MV-4-11 (cell line): ENCODE data around the gene SDS.

ENCODE experiments used
- DNase-seq: peaks from one replicate; lab custom pipeline; 2025; lab: John Stamatoyannopoulos, UW

SDS gene

DNA sequence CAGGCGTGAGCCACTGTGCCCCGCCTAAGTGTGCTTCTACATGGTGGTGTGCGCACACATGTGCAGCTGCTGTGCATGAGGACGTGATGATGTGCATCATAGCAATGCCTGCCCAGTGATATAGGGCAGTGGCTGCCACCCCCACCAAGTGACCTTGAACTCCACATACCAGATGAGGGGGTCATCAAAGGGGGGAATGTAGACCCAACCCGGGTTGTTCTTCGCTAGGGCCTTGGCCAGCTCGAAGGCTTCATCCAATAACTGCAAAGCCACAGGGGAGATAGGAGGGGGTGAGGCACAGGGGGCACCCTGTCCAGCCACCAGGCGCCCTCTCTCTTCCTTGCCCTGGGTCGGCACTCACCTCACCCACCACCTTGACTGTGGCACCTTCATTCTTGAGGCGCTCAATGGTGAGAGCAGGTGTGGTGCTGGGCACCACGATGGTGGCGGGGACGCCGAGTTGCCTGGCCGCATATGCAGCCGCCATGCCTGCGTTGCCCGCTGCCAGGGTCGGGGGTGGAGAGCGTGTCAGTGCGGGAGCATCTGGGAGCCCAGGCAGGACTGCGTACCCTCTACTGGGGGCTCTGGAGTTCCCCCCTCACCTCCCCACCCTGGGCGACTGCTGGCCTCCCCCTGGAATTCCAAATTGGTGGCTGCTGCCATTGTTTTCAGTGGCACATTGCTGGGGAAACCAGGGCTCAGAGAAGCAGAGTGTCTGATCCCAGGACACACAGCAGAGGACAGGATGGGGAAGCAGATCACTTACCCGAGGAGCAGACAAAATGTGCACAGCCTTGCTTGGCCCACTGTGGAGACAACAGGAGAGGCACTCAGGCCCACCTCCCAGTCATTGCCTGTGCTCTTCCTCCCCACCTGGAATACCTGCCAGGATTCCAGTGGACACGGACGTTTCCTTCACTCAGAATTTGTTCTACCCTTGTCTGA lies 5.1 kb downstream of the SDS start:
- DNase-seq, result no peak

DNA sequence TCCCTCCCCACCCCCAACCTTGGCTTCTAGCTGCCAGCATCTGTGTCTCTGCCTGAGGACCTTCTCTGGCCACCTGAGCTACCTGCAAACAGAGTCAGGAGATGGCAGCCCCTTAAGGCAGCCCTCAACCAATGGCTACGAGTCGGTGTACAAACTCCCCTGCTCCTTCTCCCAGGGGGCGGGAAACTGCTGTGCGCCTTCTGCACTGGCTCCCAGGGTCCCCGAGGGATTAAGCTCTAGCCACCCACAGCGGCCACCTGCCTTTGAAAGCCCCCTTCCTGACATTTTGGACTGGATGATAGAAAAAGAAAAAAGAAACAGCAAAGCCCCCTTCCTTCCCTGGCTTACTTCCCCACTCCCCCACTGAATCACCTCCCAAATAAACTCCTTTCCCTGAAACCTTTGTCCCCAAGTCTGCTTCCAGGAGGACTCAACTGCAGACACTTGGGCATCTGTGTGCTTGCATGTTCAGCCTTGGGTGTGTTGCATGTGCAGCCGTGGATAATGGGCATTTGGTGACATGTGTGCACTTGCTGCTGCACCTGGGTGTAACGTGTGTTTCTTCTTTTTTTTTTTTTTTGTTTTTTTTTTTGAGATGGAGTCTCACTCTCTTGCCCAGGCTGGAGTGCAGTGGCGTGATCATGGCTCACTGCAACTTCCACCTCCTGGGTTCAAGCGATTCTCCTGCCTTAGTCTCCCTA lies 6.0 kb downstream of the SDS start:
- no peak for DNase-seq

DNA sequence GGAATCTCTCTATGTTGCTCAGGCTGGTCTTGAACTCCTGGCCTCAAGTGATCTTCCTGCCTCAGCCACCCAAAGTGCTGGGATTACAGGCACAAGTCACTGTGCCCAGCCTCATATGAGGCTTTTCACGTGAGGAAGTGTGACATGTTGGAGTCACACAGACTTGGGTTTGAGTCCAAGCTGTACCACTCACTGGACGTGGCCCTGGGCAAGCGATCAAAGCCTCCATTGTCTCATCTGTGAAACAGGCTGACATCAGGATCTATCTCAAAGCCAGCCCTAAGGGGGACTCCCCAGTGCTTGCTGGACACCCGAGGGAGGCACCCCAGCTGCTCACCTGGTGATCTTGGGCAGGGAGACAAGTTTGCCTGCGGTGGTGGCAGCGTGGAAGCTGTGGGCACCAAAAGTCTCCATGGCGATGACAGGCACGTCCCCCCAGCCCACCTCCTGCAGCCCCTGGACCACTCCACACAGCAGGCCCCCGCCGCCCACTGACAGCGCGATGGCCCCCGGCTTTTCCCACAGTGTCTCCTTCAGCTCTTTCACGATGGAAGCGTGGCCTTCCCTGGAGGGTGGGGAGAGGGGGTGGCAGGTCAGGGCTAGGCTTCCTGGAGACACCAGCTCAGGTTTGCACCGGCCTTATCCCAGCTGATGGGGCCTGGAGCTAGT lies 6.7 kb downstream of the SDS start:
- DNase-seq, result no peak

DNA sequence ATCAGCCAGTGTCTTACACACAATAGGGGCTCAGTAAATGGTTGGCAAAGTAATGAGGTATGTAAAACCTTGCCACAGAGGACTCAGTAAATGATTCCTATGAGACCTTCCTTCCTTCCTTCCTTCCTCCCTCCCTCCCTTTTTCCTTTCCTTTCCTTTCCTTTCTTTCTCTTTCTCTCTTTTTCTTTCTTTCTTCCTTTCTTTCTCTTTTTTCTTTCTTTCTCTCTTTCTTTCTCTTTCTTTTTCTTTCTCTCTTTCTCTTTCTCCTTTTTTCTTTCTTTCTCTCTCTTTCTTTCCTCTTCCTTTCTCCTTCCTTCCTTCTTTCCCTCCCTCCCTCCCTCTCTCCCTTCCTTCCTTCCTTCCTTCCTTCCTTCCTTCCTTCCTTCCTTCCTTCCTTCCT lies 7.5 kb downstream of the SDS start:
- DNase-seq, result no peak

DNA sequence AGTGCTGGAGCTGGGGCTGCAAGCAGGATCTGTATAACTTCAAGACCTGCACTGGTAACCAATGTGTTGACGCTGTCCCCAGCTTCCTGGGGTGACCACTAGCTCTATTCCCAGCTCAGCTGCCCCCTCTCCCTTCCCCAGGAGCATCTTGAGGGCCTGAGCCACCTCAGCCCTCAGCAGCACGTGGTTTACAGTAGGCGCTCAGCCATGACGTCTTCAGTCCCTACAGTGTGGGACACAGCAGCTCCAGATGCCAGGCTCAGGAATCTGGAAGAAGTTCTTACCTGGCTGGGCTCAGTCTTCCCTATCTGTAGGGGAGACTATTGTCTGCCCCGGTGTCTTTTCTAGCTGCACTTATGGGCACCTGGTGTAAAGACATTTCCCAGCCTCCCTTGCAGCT lies 8.6 kb downstream of the SDS start:
- no peak for DNase-seq

DNA sequence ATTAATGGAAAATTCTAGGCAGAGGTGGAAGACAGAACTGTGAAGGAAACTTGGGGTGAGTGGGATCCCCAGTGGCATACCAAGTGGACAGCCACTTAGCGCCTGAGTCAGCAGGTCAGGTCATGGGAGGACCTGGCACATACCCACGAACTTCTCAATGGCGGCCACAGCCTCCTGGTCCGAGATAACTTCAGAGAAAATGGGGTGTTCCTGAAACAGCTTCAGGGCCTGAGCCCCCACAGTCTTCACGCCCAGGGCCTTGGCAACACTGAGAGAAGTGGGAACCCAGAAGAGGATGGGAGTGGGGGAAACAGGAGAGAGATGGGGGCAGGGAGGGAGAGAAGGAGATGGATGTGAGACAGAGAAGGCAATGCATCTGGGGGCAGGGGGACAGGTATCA lies 9.9 kb downstream of the SDS start:
- no peak for DNase-seq

DNA sequence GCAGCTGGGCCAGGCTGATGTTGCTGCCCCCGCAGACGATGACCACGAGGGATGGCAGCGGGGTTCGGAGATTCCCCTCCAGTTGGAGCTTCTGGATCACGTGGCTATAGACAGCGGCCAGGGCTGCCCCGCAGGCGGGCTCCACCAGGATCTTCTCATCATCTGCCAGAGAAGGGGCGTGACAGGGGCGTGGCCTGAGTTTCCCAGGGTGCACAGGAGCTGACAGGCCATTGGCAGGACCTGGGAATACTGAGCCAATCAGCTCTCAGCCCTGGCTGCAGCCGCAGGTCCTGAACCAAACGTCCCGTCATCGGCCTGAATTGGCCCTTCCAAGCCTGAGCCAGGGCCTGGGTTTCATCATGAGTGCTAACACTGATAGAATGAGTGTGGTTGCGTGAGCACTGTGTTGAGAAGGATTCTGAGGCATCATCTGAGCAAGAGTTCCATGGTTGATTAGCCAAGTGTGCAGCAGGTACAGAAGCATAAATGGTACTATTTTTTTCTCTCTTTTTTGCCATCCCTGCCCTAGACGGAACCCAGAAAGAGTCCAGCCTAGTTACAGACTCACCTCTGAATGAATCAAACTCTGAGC lies 10.6 kb downstream of the SDS start:
- no peak for DNase-seq

DNA sequence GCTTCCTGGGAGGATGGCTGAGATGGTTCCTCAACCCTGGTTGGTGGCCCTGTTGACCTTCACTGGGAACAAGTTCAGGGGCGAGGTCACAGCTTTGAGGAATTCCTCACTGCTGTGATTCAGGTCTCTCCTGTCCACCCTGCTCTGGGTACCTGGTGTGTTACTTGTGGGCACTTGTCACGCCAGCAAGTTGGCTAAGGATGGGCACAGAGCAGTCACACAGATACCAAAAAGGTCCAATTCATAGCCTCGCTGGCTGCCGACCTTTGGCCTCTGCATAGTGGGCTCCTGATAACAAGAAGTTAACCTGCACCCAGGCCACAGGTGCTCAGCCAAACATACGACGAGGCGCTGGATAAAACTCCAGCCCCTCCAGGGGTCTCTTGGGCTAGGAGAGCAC lies 11.2 kb downstream of the SDS start:
- DNase-seq, result no peak

DNA sequence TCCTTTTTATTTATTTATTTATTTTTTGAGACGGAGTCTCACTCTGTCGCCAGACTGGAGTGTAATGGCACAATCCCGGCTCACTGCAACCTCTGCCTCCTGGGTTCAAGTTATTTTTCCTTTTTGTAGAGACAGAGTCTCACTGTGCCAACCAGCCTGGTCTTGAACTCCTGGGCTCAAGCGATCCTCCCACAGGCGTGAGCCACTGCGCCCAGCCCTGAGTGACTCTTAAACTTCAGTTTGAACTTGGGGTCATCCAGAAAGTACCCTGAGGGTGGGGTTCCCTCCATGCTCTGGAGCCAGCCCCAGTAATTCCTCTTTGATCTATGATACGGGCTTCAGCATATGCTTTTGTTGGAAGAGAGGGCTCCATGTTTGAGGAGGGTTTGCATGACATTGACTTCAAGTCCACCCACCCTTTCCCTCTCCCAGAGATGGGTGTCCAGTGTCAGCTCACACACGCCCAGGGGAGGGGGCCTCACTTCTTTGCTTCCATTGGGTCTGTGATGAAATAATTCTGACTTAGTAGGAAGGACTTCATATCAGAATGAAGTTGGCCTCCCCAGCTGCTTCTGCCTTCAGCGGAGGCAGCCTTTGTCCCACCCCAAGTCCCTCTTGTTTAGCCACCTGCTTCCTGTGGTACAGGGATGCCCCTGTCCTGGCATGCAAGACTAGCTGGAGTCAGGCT lies 11.9 kb downstream of the SDS start:
- DNase-seq, result no peak

DNA sequence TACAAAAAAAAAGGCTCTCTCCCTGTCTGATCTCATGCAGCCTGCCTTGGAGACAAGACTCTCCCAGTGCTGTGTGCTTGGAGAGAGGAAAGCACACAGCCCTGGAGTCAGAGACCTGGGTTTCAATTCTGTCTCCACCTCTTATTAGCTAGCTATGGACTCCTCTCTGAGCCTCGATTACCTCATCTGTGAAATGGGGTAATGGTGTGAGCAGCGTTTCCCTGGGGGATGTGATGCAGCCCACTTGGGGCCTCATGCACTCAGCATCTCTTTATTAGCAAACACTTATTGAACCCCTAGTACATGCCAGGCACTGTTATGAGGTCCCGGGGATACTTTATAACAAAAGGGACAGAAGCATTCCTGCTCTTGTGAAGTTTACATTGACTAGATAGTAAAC lies 12.5 kb downstream of the SDS start:
- DNase-seq, result no peak

DNA sequence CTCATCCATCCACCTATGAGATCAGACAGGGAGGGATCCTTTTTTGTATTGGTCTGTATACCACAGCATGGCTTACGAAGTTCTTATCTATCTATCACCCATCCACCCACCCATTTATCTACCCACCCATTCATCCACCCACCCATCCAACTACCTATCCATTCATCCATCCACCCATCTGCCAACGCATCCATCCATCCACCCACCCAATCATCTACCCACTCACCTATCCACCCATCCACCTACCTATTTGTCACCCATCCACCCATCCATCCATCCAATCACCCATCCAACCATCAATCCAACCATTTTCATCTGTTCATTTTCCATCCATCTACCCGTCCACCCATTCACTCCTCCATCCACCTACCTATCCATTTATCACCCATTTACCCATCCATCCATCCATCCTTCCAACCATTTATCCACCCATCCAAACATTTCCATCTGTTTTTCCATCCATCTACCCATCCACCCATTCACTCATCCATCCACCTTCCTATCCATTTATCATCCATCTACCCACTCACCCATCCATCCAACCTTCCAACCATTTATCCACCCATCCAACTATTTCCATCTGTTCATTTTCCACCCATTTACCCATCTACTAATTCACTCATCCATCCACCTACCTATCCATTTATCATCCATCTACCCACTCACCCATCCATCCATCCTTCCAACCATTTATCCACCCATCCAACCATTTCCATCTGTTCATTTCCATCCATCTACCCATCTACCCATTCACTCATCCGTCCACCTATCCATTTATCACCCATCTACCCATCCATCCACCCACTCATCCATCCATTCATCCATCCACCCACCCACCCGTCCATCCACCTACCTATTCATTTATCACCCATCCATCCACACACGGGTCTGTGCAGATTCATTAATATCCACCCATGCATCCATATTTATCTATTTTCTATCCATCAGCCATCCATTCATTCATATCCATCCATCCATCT lies 13.3 kb downstream of the SDS start:
- DNase-seq, result no peak

DNA sequence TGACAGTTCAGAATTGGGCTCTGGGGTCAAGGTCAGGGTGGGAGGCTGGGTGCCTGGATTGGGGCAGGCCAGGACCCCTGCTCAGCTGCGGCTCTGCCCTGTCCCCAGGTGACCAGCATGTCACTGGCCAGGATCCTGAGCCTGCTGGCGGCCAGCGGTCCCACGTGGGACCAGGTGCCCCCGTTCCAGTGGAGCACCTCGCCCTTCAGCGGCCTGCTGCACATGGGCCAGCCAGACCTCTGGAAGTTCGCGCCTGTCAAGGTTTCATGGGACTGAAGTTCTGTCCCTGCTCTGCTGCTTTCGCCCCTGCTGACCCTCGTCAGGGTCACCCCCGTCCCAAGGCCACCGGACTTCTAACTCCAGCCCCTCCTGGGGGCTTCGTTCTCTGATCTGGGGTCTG lies 15.3 kb downstream of the SDS start:
- no peak for DNase-seq

DNA sequence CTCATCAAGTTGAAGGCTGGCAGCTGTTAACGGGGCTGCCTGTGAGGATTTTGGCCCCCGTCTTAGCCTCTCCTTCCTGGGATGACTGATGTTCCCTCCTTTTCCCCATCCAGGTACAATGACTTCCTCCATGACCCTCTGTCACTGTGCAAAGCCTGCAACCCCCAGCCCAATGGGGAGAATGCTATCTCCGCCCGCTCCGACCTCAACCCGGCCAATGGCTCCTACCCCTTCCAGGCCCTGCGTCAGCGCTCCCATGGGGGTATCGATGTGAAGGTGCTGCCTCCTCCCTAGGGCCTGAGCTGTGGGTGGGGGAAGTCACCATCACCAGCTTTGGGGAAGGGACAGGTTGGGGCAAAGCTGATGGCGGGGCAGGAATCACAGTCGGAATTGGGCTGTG lies 16.1 kb downstream of the SDS start:
- no peak for DNase-seq

DNA sequence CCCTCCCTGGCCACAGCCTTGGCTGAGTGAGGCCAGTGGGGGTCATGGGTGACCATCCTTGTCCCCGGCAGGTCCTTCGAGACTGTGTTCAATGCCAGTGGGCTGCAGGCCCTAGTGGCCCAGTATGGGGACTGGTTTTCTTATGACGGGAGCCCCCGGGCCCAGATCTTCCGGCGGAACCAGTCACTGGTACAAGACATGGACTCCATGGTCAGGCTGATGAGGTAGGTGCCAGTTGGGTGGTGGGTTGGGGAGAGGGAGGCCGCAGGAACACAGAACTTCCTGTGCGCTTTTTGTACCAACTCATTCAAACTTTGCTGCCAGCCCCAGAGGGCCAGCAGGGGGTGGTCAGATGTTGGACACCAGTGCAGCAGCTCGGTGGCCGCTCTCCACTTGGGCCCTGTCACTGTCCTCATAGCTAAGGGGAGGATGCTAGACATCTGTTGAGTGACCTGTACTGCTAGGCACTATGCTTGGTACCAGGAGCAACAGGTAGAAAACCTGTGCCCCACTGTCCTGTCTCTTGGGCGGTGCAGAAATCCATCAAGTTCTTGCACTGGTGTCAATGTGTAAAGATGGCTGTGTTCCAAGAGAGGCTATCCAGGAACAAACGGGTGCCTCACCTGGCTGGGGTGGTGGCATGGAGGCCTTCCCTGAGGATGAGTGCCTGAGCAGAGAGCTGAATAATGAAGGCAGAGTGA lies 16.7 kb downstream of the SDS start:
- no peak for DNase-seq

DNA sequence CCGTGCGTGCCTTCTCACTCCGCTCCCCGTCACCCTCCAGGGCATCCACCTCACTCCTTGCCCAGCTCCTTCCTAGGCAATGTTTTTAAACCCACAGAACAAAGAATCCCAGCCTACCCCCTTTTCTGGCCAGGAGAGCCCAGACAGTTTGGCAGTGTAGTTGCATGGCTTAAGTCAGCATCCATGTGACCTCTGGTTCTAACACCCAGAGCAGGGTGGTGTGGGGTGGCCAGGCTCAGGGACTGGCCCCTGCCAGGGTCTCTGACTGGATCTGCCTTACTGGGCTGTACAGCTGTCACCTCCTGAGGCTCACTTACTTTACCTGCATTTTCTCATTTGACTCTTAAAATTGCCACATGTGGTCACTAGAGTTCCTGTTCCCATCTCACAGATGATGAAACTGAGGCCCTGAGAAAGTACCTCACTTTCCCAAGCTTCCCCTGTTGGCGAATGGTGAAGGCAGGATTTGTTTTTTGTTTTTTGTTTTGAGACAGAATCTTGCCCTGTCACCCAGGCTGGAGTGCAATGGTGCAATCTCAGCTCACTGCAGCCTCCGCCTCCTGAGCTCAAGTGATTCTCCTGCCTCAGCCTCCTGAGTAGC lies 18.3 kb downstream of the SDS start:
- no peak for DNase-seq

DNA sequence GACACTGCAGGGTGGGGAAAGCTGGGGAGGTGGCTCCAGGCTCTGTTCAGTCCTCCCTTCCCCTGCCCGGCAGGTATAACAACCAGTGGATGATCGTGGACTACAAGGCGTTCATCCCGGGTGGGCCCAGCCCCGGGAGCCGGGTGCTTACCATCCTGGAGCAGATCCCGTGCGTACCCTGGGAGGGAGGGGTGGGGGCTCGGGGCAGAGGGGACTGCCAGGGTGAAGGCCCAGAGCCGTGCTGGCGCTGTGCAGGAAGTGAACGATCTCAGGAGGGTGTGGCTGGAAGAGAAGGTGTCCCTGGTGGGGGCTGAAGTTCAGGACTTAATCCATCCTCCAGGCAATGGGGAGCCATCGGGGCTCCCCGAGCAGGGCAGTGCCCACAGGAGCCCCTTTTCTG lies 18.9 kb downstream of the SDS start:
- no peak for DNase-seq

DNA sequence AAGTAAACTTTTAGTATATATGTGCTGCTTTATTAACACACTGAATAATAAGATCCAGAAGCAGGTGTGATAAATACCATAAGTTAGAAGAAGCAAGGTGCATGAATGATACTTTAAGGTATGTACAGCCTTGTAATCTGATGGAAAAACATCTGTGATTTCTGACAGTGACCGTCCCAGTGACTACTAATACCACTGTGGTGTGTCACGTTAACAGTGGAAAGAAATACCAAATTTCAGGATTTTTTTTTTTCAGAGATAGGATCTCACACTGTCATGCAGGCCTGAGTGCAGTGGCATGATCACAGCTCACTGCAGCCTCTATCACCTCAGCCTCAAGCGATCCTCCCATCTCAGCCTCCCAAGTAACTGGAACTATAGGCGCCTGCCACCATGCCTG lies 21.5 kb downstream of the SDS start:
- no peak for DNase-seq

DNA sequence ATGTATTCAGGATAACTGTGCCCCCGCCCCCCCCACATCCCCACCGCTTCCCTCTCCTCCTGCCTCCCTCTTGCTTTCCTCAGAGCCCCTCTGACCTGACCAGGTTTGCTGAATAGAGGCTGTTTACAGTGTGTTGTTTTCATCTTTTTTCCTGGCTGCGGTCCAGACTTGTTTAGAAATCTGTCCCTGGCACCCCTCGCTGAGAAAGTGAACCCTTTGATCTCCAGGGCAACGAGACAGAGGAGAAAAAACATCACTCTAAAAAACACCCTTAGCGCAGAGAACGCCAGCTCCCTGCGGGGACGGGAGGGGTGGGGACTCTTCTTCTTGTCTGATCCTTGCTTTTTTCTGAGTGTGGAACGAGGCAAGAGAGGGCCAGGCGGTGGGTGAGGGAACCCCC lies 22.5 kb downstream of the SDS start:
- DNase-seq, result no peak

DNA sequence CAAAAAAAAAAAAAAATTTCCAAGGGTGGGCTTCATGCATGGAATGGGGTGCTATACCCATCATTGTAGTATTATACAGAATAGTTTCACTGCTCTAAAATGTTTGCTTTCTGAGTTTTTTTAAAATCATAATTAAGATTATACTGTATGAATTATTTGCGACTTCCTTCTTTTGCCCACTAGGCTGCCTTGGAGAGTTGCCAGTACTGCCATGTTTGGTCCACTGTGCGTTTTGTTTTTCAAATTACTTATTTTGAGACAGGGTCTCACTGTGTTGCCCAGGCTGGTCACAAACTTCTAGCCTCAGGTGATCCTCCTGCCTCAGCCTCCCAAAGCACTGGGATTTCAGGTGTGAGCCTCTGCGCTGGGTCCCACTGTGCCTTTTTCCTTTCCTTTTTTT lies 25.4 kb downstream of the SDS start:
- DNase-seq, result no peak
